Activated T-helper 17 cell treated with anti-CD3 and anti-CD28 coated beads, Interleukin-2, amount 50 U/mL, for 72 hours (primary cell): ENCODE measurements around the gene NANOG. TPM values are rescaled to one million over a fixed set of nuclear protein-coding genes. Genes with fewer than 3 reads are reported as not detected.
"Not testable (repeated sequence)": the region's sequence is repeated elsewhere in the genome, so short reads cannot be mapped to it uniquely, and the experiment has no call there.

Source experiments
- ATAC-seq: fragments of 150-1000 bp; cut with Tn5 transposase; replicated peaks from 2 replicates; pipeline ENCODE4 v1.10.0; 2021; ENCODE audit warnings: mild to moderate bottlenecking, moderate library complexity
- H3K27ac Mint-ChIP-seq: one replicate; pipeline ENCODE4 v1.8.0; 2022; ENCODE audit warnings: mixed read lengths
- H3K27me3 Mint-ChIP-seq: one replicate; pipeline ENCODE4 v1.8.0; 2022; ENCODE audit warnings: mixed read lengths
- H3K36me3 Mint-ChIP-seq: one replicate; pipeline ENCODE4 v1.8.0; 2022; ENCODE audit warnings: low read depth, mild to moderate bottlenecking, mixed read lengths
- H3K4me1 Mint-ChIP-seq: one replicate; pipeline ENCODE4 v1.8.0; 2022; ENCODE audit warnings: mixed read lengths
- H3K4me3 Mint-ChIP-seq: one replicate; pipeline ENCODE4 v1.8.0; 2022; ENCODE audit warnings: mild to moderate bottlenecking, mixed read lengths
- H3K9me3 Mint-ChIP-seq: one replicate; pipeline ENCODE4 v1.8.0; 2022; ENCODE audit warnings: mixed read lengths
- total RNA-seq, 2 donors: library from RNA; stranded (reverse); gene quantifications; one replicate each; pipeline ENCODE4 v1.2.3, GENCODE V29; 2022

Gene NANOG
- total RNA-seq, 2 donors from 2014 or later, result not detected

DNA sequence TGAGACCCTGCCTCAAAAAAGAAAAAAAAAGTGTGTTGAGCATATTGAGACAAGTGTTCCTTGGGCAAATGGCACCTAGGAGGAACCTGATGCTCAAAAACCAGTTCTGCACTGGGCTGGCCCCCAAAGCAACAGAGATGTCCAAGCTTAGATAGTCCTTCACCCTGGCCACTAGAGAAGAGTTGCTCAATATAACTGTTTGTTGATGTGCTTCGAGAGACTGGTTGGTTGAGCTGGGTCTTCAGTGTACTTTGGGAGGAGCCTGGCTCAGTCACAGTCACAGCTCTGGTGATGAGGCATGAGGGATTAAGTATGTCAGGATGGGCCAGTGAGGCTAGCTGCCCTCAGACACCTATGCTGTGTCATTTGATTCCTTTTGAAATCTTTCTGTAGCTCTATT, 45.5 kb downstream of the NANOG start:
- Mint-ChIP-seq H3K9me3 (no peaks in the 10 kb centered on the region), H3K36me3 (no peaks in the 10 kb centered on the region), H3K4me3 (no peak overlapping the region), H3K27ac (no peak overlapping the region), H3K4me1 (no peaks in the 10 kb centered on the region), H3K27me3 (no peaks in the 10 kb centered on the region)
- no peak for ATAC-seq

DNA sequence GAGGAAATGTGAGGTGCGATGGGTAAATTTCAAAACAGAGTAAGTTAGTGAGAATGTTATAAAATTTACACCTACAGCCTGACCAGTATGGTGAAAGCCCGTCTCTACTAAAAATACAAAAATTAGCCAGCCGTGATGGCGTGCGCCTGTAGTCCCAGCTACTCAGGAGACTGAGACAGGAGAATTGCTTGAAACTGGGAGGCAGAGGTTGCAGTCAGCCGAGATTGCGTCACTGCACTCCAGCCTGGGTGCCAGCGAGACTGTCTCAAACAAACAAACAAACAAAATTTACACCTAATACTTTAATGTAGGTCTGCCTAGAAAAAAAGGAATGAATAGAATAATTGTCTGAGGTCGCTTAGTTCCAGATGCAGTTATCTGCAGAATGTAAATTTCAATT, 45.9 kb downstream of the NANOG start:
- no peaks in the 10 kb centered on the region for H3K27me3 Mint-ChIP-seq
- H3K9me3 Mint-ChIP-seq, result no peaks in the 10 kb centered on the region
- no peak overlapping the region for H3K27ac Mint-ChIP-seq
- no peak for ATAC-seq
- H3K4me3 Mint-ChIP-seq, result no peak overlapping the region
- no peaks in the 10 kb centered on the region for H3K36me3 Mint-ChIP-seq
- no peaks in the 10 kb centered on the region for H3K4me1 Mint-ChIP-seq

DNA sequence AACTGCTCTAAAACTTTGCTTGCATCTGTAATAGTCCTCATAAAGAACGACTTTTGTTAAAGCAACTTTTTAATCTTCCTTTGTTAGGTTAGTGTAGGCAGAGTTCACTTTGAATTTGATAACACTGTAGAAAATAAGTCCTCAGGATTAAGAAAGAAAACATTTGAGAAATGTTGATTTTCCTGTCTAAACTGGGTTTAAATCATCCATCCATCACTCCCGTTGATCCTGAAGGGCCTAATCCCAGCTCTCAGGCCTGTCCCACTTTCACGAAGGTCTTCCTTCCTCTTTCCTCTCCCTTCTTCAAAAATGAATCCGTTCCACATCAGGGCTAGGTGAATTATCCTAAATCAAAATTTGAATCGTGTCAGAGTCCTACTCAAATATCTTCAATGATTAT, 46.6 kb downstream of the NANOG start:
- ATAC-seq, result no peak
- Mint-ChIP-seq H3K9me3 (no peaks in the 10 kb centered on the region), H3K4me3 (no peak overlapping the region), H3K36me3 (no peaks in the 10 kb centered on the region), H3K27me3 (no peaks in the 10 kb centered on the region), H3K4me1 (no peaks in the 10 kb centered on the region), H3K27ac (no peak overlapping the region)

DNA sequence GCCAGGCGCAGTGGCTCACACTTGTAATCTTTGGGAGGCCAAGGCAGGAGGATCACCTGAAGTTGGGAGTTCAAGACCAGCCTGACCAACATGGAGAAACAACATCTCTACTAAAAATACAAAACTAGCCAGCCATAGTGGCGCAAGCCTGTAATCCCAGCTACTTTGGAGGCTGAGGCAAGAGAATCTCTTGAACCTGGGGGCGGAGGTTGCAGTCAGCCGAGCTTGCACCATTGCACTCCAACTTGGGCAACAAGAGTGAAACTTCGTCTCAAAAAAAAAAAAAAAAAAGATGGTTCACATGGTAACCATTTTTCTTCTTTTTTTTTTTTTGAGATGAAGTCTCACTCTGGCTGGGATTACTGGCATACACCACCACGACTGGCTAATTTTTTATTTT, 48.2 kb downstream of the NANOG start:
- H3K4me1 Mint-ChIP-seq, result no peaks in the 10 kb centered on the region
- ATAC-seq, result no peak
- peaks cover 6% of the 10 kb centered on the region for H3K27me3 Mint-ChIP-seq
- no peak overlapping the region for H3K4me3 Mint-ChIP-seq
- H3K9me3 Mint-ChIP-seq, result no peaks in the 10 kb centered on the region
- no peak overlapping the region for H3K27ac Mint-ChIP-seq
- no peaks in the 10 kb centered on the region for H3K36me3 Mint-ChIP-seq

DNA sequence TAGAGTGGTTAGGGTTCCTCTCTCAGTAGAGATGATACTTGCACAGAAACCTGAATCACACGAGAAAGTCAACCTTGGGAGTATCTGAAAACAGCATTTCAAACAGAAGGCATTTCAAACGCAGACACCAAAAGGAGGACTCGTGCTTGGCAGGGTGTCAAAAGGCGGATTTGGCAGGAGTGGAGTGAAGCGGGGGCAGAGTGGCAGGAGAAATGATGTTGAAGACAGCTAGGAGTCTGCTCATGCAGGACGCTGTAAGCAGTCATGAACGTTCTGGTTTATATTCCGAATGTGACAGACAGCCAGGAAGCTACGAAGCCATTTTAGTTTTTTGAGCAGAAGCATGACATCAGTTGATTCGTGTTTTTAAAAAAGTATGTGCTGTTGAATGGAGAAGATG, 50.0 kb downstream of the NANOG start:
- not testable (repeated sequence) for H3K27ac Mint-ChIP-seq, H3K36me3 Mint-ChIP-seq, H3K9me3 Mint-ChIP-seq, H3K4me3 Mint-ChIP-seq, ATAC-seq, H3K27me3 Mint-ChIP-seq, H3K4me1 Mint-ChIP-seq

DNA sequence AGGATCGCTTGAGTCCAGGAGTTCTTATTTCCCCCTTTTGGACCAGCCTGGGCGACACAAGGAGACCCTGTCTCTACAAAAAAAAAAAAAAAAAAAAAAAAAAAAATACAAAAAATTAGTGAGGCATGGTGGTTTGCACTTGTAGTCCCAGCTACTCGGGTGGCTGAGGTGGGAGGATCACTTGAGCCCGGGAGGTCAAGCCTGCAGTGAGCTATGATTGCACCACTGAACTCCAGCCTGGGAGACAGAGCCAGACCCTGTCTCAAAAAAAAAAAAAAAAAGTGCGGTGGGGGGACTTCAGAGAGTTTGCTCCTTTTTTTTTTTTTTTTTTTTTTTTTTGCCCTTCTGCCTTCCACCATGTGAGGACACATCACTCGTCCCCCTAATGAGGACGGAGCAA, 50.6 kb downstream of the NANOG start:
- H3K4me3 Mint-ChIP-seq, ATAC-seq, H3K27ac Mint-ChIP-seq, H3K4me1 Mint-ChIP-seq, H3K36me3 Mint-ChIP-seq, H3K9me3 Mint-ChIP-seq, H3K27me3 Mint-ChIP-seq: not testable (repeated sequence)

DNA sequence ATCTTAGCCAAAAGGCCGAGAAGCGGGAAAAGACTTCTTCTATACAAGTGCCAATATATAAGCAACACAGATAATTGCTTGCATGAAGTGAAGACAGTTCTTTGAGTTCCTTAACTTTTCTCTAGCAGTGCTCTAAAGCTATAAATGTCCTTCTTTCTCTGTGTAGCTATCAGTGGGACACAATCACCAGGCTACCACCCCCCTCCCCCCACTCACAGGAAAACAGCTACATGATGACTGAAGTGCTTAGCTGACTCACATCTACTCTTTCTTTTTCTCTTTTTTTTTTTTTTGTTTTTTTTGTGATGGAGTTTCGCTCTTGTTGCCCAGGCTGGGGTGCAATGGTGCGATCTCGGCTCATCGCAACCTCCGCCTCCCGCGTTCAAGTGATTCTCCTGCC, 53.2 kb downstream of the NANOG start:
- not testable (repeated sequence) for H3K4me3 Mint-ChIP-seq, H3K36me3 Mint-ChIP-seq, H3K9me3 Mint-ChIP-seq, H3K27me3 Mint-ChIP-seq, H3K27ac Mint-ChIP-seq, H3K4me1 Mint-ChIP-seq
- ATAC-seq, result peak; percentile 22

DNA sequence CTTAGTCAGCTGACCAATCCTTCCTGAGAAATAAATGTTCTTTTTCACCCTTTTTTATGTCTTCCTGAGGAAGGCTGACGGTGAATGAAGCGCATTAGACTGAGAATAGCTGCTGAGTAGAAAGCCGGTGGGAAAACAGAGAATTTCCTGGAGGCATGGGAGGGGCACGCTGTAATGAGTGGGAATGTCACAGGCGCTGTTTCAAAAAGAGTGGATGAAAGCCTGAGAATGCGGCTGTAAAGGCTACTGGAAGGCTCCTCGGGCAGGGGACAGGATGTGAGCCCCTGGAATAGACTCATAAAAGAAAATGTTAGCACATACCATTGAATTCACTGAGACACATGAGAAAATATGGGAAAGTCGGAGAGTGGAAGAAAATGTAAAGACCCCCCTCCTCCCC, 53.9 kb downstream of the NANOG start:
- not testable (repeated sequence) for H3K9me3 Mint-ChIP-seq, H3K27ac Mint-ChIP-seq, H3K36me3 Mint-ChIP-seq, H3K4me1 Mint-ChIP-seq, H3K27me3 Mint-ChIP-seq
- peak overlapping the region; percentile 38 for H3K4me3 Mint-ChIP-seq
- peak; percentile 28 for ATAC-seq

DNA sequence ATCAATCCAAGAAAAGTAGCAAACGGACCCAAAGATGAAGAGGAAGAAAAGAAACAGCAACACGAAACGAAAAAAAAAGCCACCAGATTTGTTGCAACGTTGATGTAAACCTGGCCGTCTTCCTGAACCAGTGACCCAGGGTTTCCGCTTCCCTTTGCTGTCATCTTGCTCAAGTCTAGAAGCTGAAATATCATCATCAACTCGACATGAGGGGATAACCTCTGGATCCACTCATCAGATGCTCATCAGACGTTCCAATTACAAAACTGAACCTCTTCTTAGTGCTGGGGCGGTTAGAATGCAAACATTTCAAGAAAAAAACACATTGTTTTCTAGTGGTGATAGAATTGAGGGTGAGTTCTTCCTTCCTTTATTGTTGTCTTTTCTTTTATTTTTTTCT, 54.4 kb downstream of the NANOG start:
- not testable (repeated sequence) for H3K27ac Mint-ChIP-seq, H3K27me3 Mint-ChIP-seq, H3K4me1 Mint-ChIP-seq, H3K9me3 Mint-ChIP-seq, H3K36me3 Mint-ChIP-seq
- peak overlapping the region; percentile 38 for H3K4me3 Mint-ChIP-seq
- peak; percentile 99 for ATAC-seq

DNA sequence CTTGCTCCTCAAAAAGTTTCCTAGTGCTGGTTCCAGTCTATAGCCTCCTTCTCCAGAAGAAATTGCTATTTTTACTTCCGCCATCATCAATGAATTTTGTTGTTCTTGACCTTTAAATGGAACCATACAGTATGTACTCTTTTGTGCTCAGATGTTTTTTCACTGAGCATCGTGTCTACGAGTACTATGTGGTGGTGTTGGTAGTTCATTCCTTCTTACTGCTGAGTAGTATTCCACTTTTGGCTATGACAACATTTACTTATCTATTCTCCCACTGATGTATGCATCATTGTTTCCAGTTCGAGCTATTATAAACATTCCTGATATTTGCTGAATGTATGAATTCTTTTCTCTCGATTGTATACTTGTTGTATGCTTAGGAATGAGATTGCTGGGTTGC, 54.9 kb downstream of the NANOG start:
- H3K4me1 Mint-ChIP-seq, result no peaks in the 10 kb centered on the region
- H3K9me3 Mint-ChIP-seq, result no peaks in the 10 kb centered on the region
- peaks cover 6% of the 10 kb centered on the region for H3K27me3 Mint-ChIP-seq
- peak overlapping the region; percentile 38 for H3K4me3 Mint-ChIP-seq
- H3K27ac Mint-ChIP-seq, result no peak overlapping the region
- ATAC-seq, result no peak
- no peaks in the 10 kb centered on the region for H3K36me3 Mint-ChIP-seq

DNA sequence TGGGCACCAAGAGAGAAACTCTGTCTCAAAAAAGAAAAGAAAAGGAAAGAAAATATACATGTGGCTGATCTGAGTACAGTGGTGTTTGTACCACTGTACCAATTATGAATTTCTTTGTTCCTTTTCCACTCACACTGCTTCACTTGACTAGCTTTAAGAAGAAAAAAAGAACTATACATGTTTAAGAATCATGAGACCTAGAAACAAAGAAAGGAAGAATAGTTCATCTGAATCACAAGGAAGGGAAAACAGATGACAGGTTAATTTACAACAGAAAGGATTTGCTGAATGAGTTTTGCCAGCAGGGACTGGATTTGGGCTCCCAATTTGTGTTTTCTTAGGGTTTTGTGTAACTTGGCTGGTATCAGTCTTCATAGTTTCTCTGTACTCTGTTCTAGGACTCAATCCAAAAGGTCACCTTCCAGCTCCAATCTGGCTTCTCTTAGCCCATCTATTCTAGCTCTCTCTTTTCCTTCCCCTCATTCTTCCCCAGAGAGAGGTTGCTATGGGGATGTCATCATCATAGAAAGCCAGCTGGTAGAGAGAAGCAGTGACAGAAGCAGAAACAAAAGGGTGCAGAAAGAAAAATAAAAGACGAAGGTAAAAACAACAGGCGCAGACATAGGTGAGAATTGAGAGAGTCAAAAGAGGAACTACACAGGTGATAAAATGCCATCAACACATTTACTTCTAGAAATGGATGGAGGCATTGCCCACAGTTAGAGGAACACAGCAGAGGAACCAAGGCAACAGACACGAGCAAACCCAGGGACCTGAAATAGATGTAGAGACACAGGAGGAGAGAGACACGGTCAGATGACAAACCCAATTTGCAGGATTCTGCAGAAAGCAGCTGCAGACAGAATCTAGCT, 58.3 kb downstream of the NANOG start:
- not testable (repeated sequence) for ATAC-seq, H3K9me3 Mint-ChIP-seq, H3K27ac Mint-ChIP-seq, H3K4me1 Mint-ChIP-seq, H3K36me3 Mint-ChIP-seq, H3K4me3 Mint-ChIP-seq, H3K27me3 Mint-ChIP-seq

DNA sequence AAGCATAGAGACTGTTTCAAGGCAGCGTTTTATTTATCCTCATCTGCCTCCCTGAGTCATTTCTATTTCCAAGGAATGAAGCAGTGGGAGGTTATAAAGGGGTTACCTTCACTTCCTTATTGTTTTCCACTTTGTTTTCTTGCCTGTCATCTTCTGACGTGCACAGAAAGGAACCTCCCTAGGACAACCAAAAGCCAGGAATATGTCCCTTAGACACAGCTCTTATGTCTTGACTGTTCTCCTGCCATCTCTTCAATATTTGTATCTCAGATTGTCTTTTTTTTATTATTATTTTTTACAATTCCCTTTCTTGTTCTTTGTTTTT, 58.9 kb downstream of the NANOG start:
- H3K9me3 Mint-ChIP-seq, H3K27ac Mint-ChIP-seq, H3K4me1 Mint-ChIP-seq, H3K4me3 Mint-ChIP-seq, ATAC-seq, H3K36me3 Mint-ChIP-seq: not testable (repeated sequence)
- peaks cover 14% of the 10 kb centered on the region for H3K27me3 Mint-ChIP-seq

Other genes starting within 250 kb of the NANOG start
- gene APOBEC1, start 123.5 kb upstream of the NANOG start, total RNA-seq, result not detected
- not detected for gene GDF3, start 93.6 kb upstream of the NANOG start, total RNA-seq
- gene DPPA3, start 78.0 kb upstream of the NANOG start, total RNA-seq, result not detected
- gene CLEC4C, start 42.0 kb upstream of the NANOG start, total RNA-seq, result not detected
- not detected for gene NANOGNB, start 24.2 kb upstream of the NANOG start, total RNA-seq
- 1 to 10 TPM in 1 of 2 donors, under 1 TPM in 1; 0.58 to 2.3 TPM for gene SLC2A14, start 83.5 kb downstream of the NANOG start, total RNA-seq
- 1,000 to 10,000 TPM in 1 of 2 donors, 100 to 1,000 TPM in 1; 296 to 1,246 TPM for gene SLC2A3, start 146.8 kb downstream of the NANOG start, total RNA-seq
- gene FOXJ2, start 243.3 kb downstream of the NANOG start, total RNA-seq, result 10 to 100 TPM; 14.3 to 15.1 TPM